Stomach (tissue), 9 donors: Measurements from ENCODE around the gene TNNI2. TPM values are rescaled to one million over a fixed set of nuclear protein-coding genes. Genes with fewer than 3 reads are reported as not detected.

Experiments used
- DNase-seq, 2 donors: peaks; one replicate each; pipeline versions ENCODE4 v3.0.0 to v3.0.0-alpha.2; 2013 to 2019
- H3K27ac ChIP-seq, 5 donors: fragments of 200-600 bp in 4 of 5; sonication (generic) in 4 of 5; one replicate each; pipeline ENCODE4 v1.5.1; 2013 to 2019; ENCODE audit warnings: mild to moderate bottlenecking in 1 of 5, moderate library complexity in 1 of 5
- H3K27me3 ChIP-seq, 3 donors: fragments of 200-600 bp; sonication (generic); one replicate each; pipeline ENCODE4 v1.5.1; 2017 to 2019; ENCODE audit warnings: mixed run types in 1 of 3
- H3K36me3 ChIP-seq, 4 donors: fragments of 200-600 bp; sonication (generic); 1 replicate in 3 of 4; 2 replicates in 1 of 4; pipeline ENCODE4 v1.5.1; 2016 to 2019
- H3K4me1 ChIP-seq, 4 donors: fragments of 200-600 bp; sonication (generic); one replicate each; pipeline ENCODE4 v1.5.1; 2016 to 2019
- H3K4me3 ChIP-seq, 4 donors: fragments of 200-600 bp; sonication (generic) in 3 of 4; one replicate each; pipeline ENCODE4 v1.5.1; 2016 to 2019; ENCODE audit warnings: mild to moderate bottlenecking in 1 of 4
- H3K9me3 ChIP-seq, 4 donors: fragments of 200-600 bp; sonication (generic); one replicate each; pipeline ENCODE4 v1.5.1; 2016 to 2019
- EP300 ChIP-seq: sonication (generic); formaldehyde crosslinking; IDR thresholded peaks from one replicate; pipeline ENCODE4 v1.6.1; 2017; ENCODE audit warnings: antibody characterized with exemption
- POLR2A ChIP-seq, 4 donors: fragments of 450-650 bp; IDR thresholded peaks; one replicate each; pipeline ENCODE4 v1.6.1; 2016; ENCODE audit warnings: antibody characterized with exemption in 4 of 4, control low read depth in 2 of 4, mild to moderate bottlenecking in 1 of 4, moderate library complexity in 1 of 4
- POLR2AphosphoS5 ChIP-seq, 3 donors: sonication (generic); formaldehyde crosslinking; IDR thresholded peaks; one replicate each; pipeline ENCODE4 v1.6.1; 2016; ENCODE audit warnings: antibody characterized with exemption in 3 of 3
- WGBS, 5 donors: extraction: QIAGEN DNeasy Blood & Tissue Kit in 3 of 5; methylation state at CpG; one replicate each; pipeline versions ENCODE4 v1.1.5 to v1.1.7; 2013 to 2018; 5-methylcytosine and 5-hydroxymethylcytosine counted together
- intact Hi-C: fragments of 100-400 bp; cut with DNase I; formaldehyde crosslinking; loops from one replicate; pipeline ENCODE4 v1.15.1; 2023; ENCODE audit warnings: low total_unique reads
- polyA plus RNA-seq, 3 donors: library from polyadenylated mRNA; stranded (reverse); fragments of 200-250 nt; gene quantifications; one replicate each; pipeline ENCODE4 v1.2.3, GENCODE V29; 2013
- total RNA-seq, 5 donors: library from RNA; depleted of rRNA; stranded (reverse); fragments of >200 nt; gene quantifications; one replicate each; pipeline versions ENCODE4 v1.1.0 to v1.2.3, GENCODE V29; 2014 to 2016
- TF ChIP-seq, protein P1 (sequence below), 7 experiments: fragments of 450-650 bp in 4 of 7; fragments of 200-600 bp in 3 of 7; sonication (generic) in 3 of 7; IDR thresholded peaks; one replicate each; pipeline ENCODE4 v1.5.1; 2016 to 2019; ENCODE audit warnings: antibody characterized with exemption in 7 of 7, control low read depth in 2 of 7, mild to moderate bottlenecking in 1 of 7
- donor health status: healthy with polysubstance abuse.
- donor health status: Bipolar disorder and iron deficiency.
- donor health status: healthy.

Gene TNNI2
- total and polyA plus RNA-seq, 8 donors: 0.93 to 23.4 (median 12.1) TPM; not detected in 4

DNA sequence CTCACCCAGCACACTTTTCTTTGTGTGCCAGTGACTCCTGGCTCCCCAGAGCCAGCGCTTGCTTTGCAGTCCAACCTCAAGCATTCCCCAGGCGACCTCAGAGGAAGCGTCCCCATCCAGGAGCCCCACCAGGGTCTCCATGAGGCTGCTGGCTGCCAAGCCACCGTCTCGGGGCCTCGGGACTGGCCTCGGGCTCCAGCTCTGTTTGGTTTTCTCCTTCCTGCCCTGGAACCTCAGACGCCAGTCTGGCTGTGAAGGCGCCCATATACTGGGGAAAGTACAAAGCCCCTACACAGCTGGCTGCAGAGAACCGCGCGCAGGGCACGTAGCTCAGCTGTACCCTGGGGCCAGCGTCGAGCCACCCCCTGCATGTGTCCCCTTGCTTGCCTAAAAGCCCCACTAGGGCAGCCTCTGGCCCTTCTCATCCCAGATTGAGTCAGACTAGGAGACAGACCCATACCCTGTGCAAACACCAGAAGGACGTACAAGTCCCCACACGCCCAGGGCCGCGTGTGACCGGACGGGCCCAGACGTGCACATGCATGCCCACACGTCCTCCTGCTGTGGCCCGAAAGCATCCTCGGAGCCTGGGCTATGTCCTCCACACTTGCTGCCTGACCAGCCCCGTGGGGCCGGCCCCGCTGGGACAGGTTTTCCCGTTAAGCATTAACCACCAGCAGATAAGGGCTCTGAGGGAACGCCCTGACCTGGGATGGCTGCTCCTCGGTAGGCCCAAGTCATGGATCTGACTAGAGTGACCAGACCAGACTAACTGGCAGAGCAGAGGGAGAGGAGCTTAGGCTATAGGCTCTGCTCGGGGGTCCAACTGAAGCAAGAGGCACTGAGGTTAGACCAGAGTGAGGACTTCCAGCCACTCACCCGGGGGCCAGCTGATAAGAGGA is 8.2 kb upstream of the TNNI2 start:
- H3K27ac ChIP-seq: peak overlapping the region; percentile 60 to 86 (median 83)

DNA sequence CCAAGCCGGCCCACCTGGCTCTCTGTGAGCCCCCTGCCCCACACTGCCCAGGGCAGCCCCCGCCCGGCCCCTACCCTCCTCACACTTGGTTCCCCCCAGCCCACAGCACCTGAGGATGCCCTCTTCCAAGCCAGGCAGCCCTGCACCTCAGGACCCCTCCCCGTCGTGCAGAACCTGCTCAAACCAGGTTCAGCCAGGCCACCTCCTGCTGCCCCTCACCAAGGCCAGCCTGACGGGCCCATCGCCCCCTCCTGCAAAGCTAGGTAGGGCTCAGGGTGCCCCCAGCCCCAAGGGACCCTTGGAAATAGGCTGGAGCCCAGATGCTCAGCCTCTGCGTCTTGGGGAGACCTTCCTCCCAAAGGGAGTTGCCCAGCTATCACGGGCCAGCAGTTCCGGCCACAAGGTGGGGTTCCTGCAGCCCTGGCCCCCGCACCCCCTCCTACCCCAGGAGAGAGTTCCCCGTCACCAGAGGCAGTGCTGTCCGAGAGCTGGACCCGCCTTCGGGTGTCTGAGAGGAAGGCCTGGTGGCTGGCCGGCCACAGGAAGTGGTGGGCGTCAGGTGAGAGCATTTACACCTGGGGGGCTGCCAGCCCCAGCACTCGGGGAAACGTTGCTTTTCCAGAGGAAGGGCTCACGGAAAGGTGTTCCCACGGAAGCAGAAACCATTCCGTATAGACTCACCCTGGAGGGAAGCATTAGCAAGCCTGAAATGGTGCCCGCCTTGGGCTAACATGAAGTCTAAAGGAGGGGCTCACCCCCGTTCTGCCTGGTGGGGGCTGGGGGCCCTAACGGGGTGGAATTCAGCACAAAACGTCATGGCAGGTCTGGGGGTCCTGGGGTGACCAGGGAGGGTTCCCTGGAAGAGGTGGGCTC is 7.2 kb upstream of the TNNI2 start:
- Histone ChIP-seq H3K27me3 (peaks cover 0 to 39% (median 0%) of the 10 kb centered on the region in 3 donors), H3K4me3 (no peak overlapping the region), H3K36me3 (no peaks in the 10 kb centered on the region), H3K4me1 (peaks cover 46 to 81% (median 67%) of the 10 kb centered on the region in 4 donors), H3K9me3 (no peaks in the 10 kb centered on the region), H3K27ac (peak overlapping the region; percentile 60 to 86 (median 83))
- TF ChIP-seq POLR2A (IDR thresholded peaks at IDR 0.05): no peak
- TF ChIP-seq POLR2AphosphoS5 (IDR thresholded peaks at IDR 0.05): no peak
- TF ChIP-seq EP300: no peak
- TF ChIP-seq, protein P1, sequence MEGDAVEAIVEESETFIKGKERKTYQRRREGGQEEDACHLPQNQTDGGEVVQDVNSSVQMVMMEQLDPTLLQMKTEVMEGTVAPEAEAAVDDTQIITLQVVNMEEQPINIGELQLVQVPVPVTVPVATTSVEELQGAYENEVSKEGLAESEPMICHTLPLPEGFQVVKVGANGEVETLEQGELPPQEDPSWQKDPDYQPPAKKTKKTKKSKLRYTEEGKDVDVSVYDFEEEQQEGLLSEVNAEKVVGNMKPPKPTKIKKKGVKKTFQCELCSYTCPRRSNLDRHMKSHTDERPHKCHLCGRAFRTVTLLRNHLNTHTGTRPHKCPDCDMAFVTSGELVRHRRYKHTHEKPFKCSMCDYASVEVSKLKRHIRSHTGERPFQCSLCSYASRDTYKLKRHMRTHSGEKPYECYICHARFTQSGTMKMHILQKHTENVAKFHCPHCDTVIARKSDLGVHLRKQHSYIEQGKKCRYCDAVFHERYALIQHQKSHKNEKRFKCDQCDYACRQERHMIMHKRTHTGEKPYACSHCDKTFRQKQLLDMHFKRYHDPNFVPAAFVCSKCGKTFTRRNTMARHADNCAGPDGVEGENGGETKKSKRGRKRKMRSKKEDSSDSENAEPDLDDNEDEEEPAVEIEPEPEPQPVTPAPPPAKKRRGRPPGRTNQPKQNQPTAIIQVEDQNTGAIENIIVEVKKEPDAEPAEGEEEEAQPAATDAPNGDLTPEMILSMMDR (IDR thresholded peaks at IDR 0.05): no peak
- intact Hi-C loops: loop anchor here (2.0 to 5.0 kb wide), 2 partner anchors 139 to 321 kb away; no protein-coding TSS in a partner anchor
- DNase-seq: peak in 1 of 2 donors; percentile 29
- WGBS, 5 donors: 47 to 59% (median 54%) methylated on average over 12 to 26 of the region's 26 CpGs

More for the DNA sequence above, 8.2 kb upstream of the TNNI2 start:
- TF ChIP-seq POLR2A (IDR thresholded peaks at IDR 0.05) (no peak), POLR2AphosphoS5 (IDR thresholded peaks at IDR 0.05) (peak in 2 of 3 donors; percentile 82 to 87)
- Histone ChIP-seq H3K4me1 (peaks cover 53 to 91% (median 77%) of the 10 kb centered on the region in 4 donors), H3K27me3 (peaks cover 0 to 46% (median 0%) of the 10 kb centered on the region in 3 donors), H3K9me3 (no peaks in the 10 kb centered on the region), H3K4me3 (no peak overlapping the region), H3K36me3 (no peaks in the 10 kb centered on the region)
- DNase-seq: peak; percentile 93 to 95
- intact Hi-C loops: loop anchor here (5.0 kb wide), 1 partner anchor 322 kb away; no protein-coding TSS in a partner anchor
- 24 to 36% (median 27%) methylated on average over 10 to 33 of the region's 33 CpGs for WGBS, 5 donors

DNA sequence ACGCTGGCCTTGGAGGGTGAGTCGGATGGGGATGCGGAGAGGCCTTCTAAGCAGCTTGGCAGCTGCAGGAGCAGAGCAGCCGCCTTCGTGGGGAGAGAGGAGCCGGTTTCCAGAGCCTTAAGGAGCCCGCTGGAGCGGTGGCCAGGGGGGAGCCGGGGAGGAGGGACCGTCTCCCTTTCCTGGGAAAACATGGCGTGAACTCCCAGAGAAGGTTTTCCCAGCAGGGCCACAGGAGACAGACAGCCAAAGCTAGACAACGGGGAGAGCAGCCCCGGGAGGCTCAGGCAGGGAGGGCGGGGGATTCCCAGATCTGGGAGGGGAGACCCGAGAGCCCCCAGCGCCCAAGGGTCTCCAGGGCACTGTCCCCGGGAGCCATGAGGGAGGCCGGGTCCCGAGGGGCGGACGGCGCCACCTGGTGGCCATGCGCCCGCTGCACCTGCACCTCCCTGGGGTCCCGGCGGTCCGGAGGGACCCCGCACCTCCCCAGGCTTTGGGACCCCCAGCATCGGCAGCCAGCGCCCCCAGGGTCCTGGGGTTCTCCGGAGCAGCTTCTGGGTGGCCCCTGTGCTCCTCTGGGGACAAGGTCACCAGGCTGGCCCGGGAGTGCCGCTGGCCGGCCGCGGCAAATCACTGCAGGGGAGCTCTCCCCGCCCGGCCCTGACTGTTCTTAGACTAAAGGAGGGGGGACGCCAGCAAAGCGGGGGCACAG is 6.4 kb upstream of the TNNI2 start:
- peaks cover 38 to 77% (median 60%) of the 10 kb centered on the region in 4 donors for H3K4me1 ChIP-seq
- peak; percentile 68 to 83 for DNase-seq

DNA sequence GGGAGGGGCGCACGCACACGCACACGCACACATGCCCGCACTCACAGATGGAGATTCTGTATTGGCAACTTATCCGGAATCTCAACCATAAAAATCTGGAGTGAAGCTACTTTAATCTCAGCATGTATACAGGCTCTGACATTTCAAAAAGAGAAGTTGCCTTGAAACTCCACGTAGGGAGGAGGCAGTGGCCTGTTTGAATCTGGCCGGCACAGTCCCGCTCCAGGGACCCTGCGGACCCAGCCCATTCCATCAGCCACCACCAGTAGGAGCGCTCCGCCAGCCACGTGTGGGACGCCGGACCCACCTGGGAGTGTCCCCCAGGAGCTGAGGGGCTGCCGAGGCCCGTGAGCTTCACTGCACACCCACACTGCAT is 5.9 kb upstream of the TNNI2 start:
- intact Hi-C loops: loop anchor here (2.0 to 5.0 kb wide), 2 partner anchors 140 to 319 kb away; no protein-coding TSS in a partner anchor
- H3K4me1 ChIP-seq: peaks cover 33 to 77% (median 60%) of the 10 kb centered on the region in 4 donors

More for the DNA sequence above, 6.4 kb upstream of the TNNI2 start:
- Histone ChIP-seq H3K4me3 (peak overlapping the region in 2 of 4 donors; percentile 16 to 18), H3K27ac (peak overlapping the region; percentile 23 to 86 (median 83)), H3K9me3 (no peaks in the 10 kb centered on the region), H3K36me3 (no peaks in the 10 kb centered on the region), H3K27me3 (peaks cover 0 to 39% (median 0%) of the 10 kb centered on the region in 3 donors)
- TF ChIP-seq, protein P1 (IDR thresholded peaks at IDR 0.05): peak in 6 of 7 experiments; percentile 83 to 99 (median 94)
- TF ChIP-seq POLR2AphosphoS5 (IDR thresholded peaks at IDR 0.05): no peak
- TF ChIP-seq POLR2A (IDR thresholded peaks at IDR 0.05): no peak
- TF ChIP-seq EP300: no peak
- 11 to 30% (median 14%) methylated on average over 17 to 40 of the region's 40 CpGs for WGBS, 5 donors
- intact Hi-C loops: loop anchor here (2.0 to 5.0 kb wide), 2 partner anchors 140 to 320 kb away; no protein-coding TSS in a partner anchor

More for the DNA sequence above, 5.9 kb upstream of the TNNI2 start:
- Histone ChIP-seq H3K36me3 (no peaks in the 10 kb centered on the region), H3K9me3 (no peaks in the 10 kb centered on the region), H3K27ac (peak overlapping the region; percentile 68 to 86 (median 84)), H3K4me3 (peak overlapping the region in 1 of 4 donors; percentile 18), H3K27me3 (peaks cover 0 to 39% (median 0%) of the 10 kb centered on the region in 3 donors)
- DNase-seq: peak in 1 of 2 donors; percentile 21
- no peak for TF ChIP-seq POLR2AphosphoS5 (IDR thresholded peaks at IDR 0.05)
- TF ChIP-seq, protein P1 (IDR thresholded peaks at IDR 0.05): no peak
- TF ChIP-seq EP300: no peak
- no peak for TF ChIP-seq POLR2A (IDR thresholded peaks at IDR 0.05)
- 52 to 65% (median 55%) methylated on average over 17 of the region's 17 CpGs for WGBS, 5 donors
